ENCODE measurements around the gene PHACTR3. TPM values are rescaled to one million over a fixed set of nuclear protein-coding genes. Genes with fewer than 3 reads are reported as not detected.

PHACTR3 gene
- total RNA-seq, 1 experiment from 2014 or later = 0.11 TPM

GRCh38 chr20:59811681-59812171 lies 207.4 kb downstream of the PHACTR3 start:
- Mint-ChIP-seq H3K4me3 (ENCODE audit: unreplicated experiment) (no peak overlapping the region), H3K27me3 (ENCODE audit: insufficient read depth, unreplicated experiment) (peaks cover 6% of the 10 kb centered on the region), H3K27ac (ENCODE audit: unreplicated experiment) (no peak overlapping the region), H3K4me1 (ENCODE audit: low read depth, unreplicated experiment) (no peaks in the 10 kb centered on the region), H3K9me3 (ENCODE audit: unreplicated experiment) (no peaks in the 10 kb centered on the region), H3K36me3 (ENCODE audit: insufficient read depth, unreplicated experiment) (no peaks in the 10 kb centered on the region)
- Histone ChIP-seq H3K9me3 (no peaks in the 10 kb centered on the region), H3K4me3 (ENCODE audit: low read depth, low read length) (no peak overlapping the region), H3K36me3 (ENCODE audit: control insufficient read depth, insufficient read depth, low read length) (no peaks in the 10 kb centered on the region), H3K27me3 (replicated peaks; ENCODE audit: control insufficient read depth, insufficient read depth, low read length) (peaks cover 2% of the 10 kb centered on the region; the same call in 1 of the 2 replicates), H3K4me1 (no peaks in the 10 kb centered on the region)
- ChIA-PET POLR2A (no interaction called here), CTCF (no interaction called here)
- DNase-seq = no peak
- TF ChIP-seq CTCF (IDR thresholded peaks at IDR 0.05; ENCODE audit: insufficient read depth in 1 of 2, low read depth in 1 of 2, low read length in 1 of 2, severe bottlenecking in 1 of 2, unreplicated experiment in 1 of 2) = no peak
- no TSS peak for BruUV-seq (replicated peaks)
- intact Hi-C loops (cut with micrococcal nuclease; ENCODE audit: unreplicated experiment) = no loop called here

DNA sequence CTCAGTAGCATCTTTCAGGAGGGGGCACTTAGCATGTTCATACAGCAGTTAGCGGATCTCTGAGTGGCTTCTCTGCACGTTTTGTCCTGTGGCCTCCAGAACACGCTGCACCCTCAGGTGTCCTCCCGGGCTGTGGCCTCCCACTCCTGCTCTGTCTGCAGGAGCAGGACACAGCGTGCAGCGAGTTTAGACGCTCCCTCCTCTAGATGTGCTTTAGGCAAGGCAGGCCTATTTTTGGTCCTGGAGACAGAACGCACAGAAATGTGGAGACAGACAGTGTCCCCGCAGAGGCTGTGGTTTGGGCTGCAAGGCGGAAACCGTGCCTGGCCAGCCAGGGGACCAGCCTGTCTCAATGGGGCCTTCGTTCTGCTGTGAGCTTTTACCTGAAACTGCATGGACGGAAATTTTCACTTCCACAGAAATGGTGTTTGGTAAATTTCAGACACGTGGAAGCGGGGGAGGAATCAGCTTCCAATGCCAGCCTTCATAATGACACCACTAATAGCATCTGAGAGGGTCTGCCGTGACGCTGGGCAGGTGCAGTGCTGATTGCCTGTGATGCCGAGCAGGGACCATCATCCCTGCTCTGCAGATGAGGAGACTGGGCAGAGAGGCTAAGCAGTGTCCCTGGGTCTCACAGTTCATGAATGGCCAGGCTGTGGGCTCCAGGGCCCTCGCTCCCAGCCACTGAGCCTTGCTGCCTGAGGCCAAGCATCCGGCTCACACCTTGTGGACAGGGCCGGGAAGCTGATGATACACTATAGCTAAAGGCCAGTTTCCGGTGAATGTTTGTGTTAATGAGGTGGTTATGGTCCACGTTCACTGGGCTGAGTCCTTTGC lies 208.2 kb downstream of the PHACTR3 start:
- H3K4me3 Mint-ChIP-seq (ENCODE audit: unreplicated experiment) = no peak overlapping the region
- H3K27me3 Mint-ChIP-seq (ENCODE audit: insufficient read depth, unreplicated experiment) = peaks cover 6% of the 10 kb centered on the region
- no peak overlapping the region for H3K27ac Mint-ChIP-seq (ENCODE audit: unreplicated experiment)
- Histone ChIP-seq H3K4me1 (no peaks in the 10 kb centered on the region), H3K36me3 (ENCODE audit: control insufficient read depth, insufficient read depth, low read length) (no peaks in the 10 kb centered on the region), H3K9me3 (no peaks in the 10 kb centered on the region), H3K4me3 (ENCODE audit: low read depth, low read length) (no peak overlapping the region), H3K27me3 (replicated peaks; ENCODE audit: control insufficient read depth, insufficient read depth, low read length) (peaks cover 2% of the 10 kb centered on the region; the same call in 1 of the 2 replicates)
- no peaks in the 10 kb centered on the region for H3K4me1 Mint-ChIP-seq (ENCODE audit: low read depth, unreplicated experiment)
- H3K36me3 Mint-ChIP-seq (ENCODE audit: insufficient read depth, unreplicated experiment) = no peaks in the 10 kb centered on the region
- CTCF ChIA-PET = no interaction called here
- intact Hi-C loops (cut with micrococcal nuclease; ENCODE audit: unreplicated experiment) = no loop called here
- TF ChIP-seq CTCF (IDR thresholded peaks at IDR 0.05; ENCODE audit: insufficient read depth in 1 of 2, low read depth in 1 of 2, low read length in 1 of 2, severe bottlenecking in 1 of 2, unreplicated experiment in 1 of 2) = no peak
- DNase-seq = no peak
- no peaks in the 10 kb centered on the region for H3K9me3 Mint-ChIP-seq (ENCODE audit: unreplicated experiment)
- BruUV-seq (replicated peaks) = no TSS peak
- POLR2A ChIA-PET = no interaction called here

GRCh38 chr20:59813126-59813947 lies 209.0 kb downstream of the PHACTR3 start:
- no peaks in the 10 kb centered on the region for H3K36me3 ChIP-seq (ENCODE audit: control insufficient read depth, insufficient read depth, low read length)
- DNase-seq = no peak
- Mint-ChIP-seq H3K4me1 (ENCODE audit: low read depth, unreplicated experiment) (no peaks in the 10 kb centered on the region), H3K27ac (ENCODE audit: unreplicated experiment) (no peak overlapping the region), H3K9me3 (ENCODE audit: unreplicated experiment) (no peaks in the 10 kb centered on the region), H3K27me3 (ENCODE audit: insufficient read depth, unreplicated experiment) (peaks cover 6% of the 10 kb centered on the region), H3K36me3 (ENCODE audit: insufficient read depth, unreplicated experiment) (no peaks in the 10 kb centered on the region), H3K4me3 (ENCODE audit: unreplicated experiment) (no peak overlapping the region)
- no TSS peak for BruUV-seq (replicated peaks)
- no peaks in the 10 kb centered on the region for H3K4me1 ChIP-seq
- no peak for TF ChIP-seq CTCF (IDR thresholded peaks at IDR 0.05; ENCODE audit: insufficient read depth in 1 of 2, low read depth in 1 of 2, low read length in 1 of 2, severe bottlenecking in 1 of 2, unreplicated experiment in 1 of 2)
- H3K27me3 ChIP-seq (replicated peaks; ENCODE audit: control insufficient read depth, insufficient read depth, low read length) = peaks cover 2% of the 10 kb centered on the region; the same call in 1 of the 2 replicates
- intact Hi-C loops (cut with micrococcal nuclease; ENCODE audit: unreplicated experiment) = no loop called here
- no peaks in the 10 kb centered on the region for H3K9me3 ChIP-seq
- CTCF ChIA-PET = no interaction called here
- no peak overlapping the region for H3K4me3 ChIP-seq (ENCODE audit: low read depth, low read length)
- POLR2A ChIA-PET = no interaction called here
